ENCODE measurements around the gene RUNX1. TPM values are rescaled to one million over a fixed set of nuclear protein-coding genes. Genes with fewer than 3 reads are reported as not detected.
"Not testable (repeated sequence)": the region's sequence is repeated elsewhere in the genome, so short reads cannot be mapped to it uniquely, and the experiment has no call there.

Gene RUNX1
- total RNA-seq, 1 donor from 2014 or later, result 62.1 TPM

- Histone ChIP-seq H3K9me3 (no peaks in the 10 kb centered on the region), H3K36me3 (no peaks in the 10 kb centered on the region), H3K27me3 (no peaks in the 10 kb centered on the region), H3K4me1 (peaks cover 3% of the 10 kb centered on the region), H3K4me3 (no peak overlapping the region), H3K27ac (no peak overlapping the region)
- intact Hi-C loops (cut with DNase I), result no loop called here
- TF ChIP-seq POLR2A (IDR thresholded peaks at IDR 0.05) (no peak), POLR2AphosphoS5 (IDR thresholded peaks at IDR 0.05; ENCODE audit: insufficient read depth in 1 of 2, low read depth in 1 of 2) (no peak), CTCF (IDR thresholded peaks at IDR 0.05) (no peak)
- DNase-seq (ENCODE audit: extremely low spot score in 2 of 2), result no peak
These were observed 80.4 kb downstream of the RUNX1 start for GRCh38 chr21:34968414-34969333.

GRCh38 chr21:34967509-34968289, 81.4 kb downstream of the RUNX1 start:
- Histone ChIP-seq H3K27ac (no peak overlapping the region), H3K27me3 (no peaks in the 10 kb centered on the region), H3K36me3 (no peaks in the 10 kb centered on the region), H3K4me1 (no peaks in the 10 kb centered on the region), H3K9me3 (no peaks in the 10 kb centered on the region), H3K4me3 (no peak overlapping the region)
- TF ChIP-seq POLR2AphosphoS5 (IDR thresholded peaks at IDR 0.05; ENCODE audit: insufficient read depth in 1 of 2, low read depth in 1 of 2), result no peak
- no peak for TF ChIP-seq POLR2A (IDR thresholded peaks at IDR 0.05)
- TF ChIP-seq CTCF (IDR thresholded peaks at IDR 0.05), result no peak
- DNase-seq (ENCODE audit: extremely low spot score in 2 of 2), result no peak
- intact Hi-C loops (cut with DNase I), result no loop called here

- H3K9me3 ChIP-seq; intact Hi-C loops (cut with DNase I); DNase-seq (ENCODE audit: extremely low spot score in 2 of 2); H3K36me3 ChIP-seq; H3K27ac ChIP-seq; H3K4me3 ChIP-seq; H3K4me1 ChIP-seq; H3K27me3 ChIP-seq: not testable (repeated sequence)
These were observed 82.2 kb downstream of the RUNX1 start for GRCh38 chr21:34966881-34967280.

GRCh38 chr21:34965200-34966174, 83.6 kb downstream of the RUNX1 start:
- Histone ChIP-seq H3K4me1 (no peaks in the 10 kb centered on the region), H3K27me3 (no peaks in the 10 kb centered on the region), H3K4me3 (no peak overlapping the region), H3K9me3 (no peaks in the 10 kb centered on the region), H3K27ac (no peak overlapping the region), H3K36me3 (no peaks in the 10 kb centered on the region)
- intact Hi-C loops (cut with DNase I), result no loop called here
- TF ChIP-seq POLR2AphosphoS5 (IDR thresholded peaks at IDR 0.05; ENCODE audit: insufficient read depth in 1 of 2, low read depth in 1 of 2) (no peak), CTCF (IDR thresholded peaks at IDR 0.05) (no peak), POLR2A (IDR thresholded peaks at IDR 0.05) (no peak)
- DNase-seq (ENCODE audit: extremely low spot score in 2 of 2), result no peak

Data from vagina (tissue), 2 donors.